Mesenteric fat pad (tissue), 1 donor: Measurements from ENCODE around the gene GNLY. TPM values are rescaled to one million over a fixed set of nuclear protein-coding genes. Genes with fewer than 3 reads are reported as not detected.

Experiments
- DNase-seq: peaks from one replicate; pipeline ENCODE4 v3.0.0-alpha.2; 2020; ENCODE audit warnings: low spot score
- total RNA-seq: library from RNA; stranded (reverse); fragmentation: NEBNext Ultra II Directional; extraction: Animal tissue kit (Norgen Biotek cat#: 25700); gene quantifications from one replicate; pipeline ENCODE4 v1.2.1, GENCODE V29; 2021
- donor health status: DM: yes; HTN: yes; CAD: no.

GNLY gene
- total RNA-seq, 1 donor from 2014 or later, result 3.7 TPM

DNA sequence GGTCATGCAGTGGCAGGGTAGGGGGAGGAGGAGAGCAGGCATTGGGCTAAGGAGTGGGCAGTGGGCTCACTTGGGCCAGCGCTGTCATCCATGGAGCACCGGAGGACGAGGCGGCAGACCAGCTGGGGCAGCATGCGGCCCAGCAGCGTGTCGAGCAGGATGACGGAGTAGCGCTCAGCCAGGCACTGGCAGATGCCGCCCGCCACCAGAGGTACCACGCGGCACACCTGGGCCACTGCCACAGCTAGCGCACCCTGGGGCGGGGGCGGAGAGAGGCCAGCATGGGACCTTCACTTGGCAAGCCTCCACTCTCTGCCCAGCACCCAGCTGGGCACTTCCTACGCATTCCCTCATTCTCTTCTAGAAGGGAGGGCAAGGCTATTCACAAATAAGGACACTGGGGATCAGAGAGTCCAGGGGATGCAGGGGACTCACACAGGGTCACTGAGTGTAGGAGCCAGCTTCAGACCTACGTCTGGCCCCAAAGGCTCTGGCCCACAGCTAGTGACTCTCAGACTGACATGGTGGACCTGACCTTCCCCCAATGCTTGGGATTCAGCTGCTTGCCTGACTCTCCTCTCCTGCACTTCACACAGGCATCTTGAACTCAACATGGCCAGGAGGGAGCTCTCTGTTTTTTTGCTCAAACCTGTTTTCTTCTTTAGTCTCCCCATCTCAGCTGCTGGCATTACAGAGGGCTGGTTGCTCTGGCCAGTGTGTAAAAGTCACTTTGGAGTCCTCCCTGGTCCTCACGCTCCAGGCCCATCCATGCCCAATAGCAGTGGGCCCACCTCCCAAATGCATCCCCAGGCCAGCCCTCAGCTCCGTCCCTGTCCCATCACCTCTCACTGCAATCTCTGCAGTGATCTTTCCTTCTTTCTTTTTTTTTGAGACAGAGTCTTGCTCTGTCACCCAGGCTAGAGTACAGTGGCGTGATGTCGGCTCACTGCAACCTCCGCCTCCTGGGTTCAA lies 30.3 kb upstream of the GNLY start:
- peak; percentile 79 for DNase-seq

DNA sequence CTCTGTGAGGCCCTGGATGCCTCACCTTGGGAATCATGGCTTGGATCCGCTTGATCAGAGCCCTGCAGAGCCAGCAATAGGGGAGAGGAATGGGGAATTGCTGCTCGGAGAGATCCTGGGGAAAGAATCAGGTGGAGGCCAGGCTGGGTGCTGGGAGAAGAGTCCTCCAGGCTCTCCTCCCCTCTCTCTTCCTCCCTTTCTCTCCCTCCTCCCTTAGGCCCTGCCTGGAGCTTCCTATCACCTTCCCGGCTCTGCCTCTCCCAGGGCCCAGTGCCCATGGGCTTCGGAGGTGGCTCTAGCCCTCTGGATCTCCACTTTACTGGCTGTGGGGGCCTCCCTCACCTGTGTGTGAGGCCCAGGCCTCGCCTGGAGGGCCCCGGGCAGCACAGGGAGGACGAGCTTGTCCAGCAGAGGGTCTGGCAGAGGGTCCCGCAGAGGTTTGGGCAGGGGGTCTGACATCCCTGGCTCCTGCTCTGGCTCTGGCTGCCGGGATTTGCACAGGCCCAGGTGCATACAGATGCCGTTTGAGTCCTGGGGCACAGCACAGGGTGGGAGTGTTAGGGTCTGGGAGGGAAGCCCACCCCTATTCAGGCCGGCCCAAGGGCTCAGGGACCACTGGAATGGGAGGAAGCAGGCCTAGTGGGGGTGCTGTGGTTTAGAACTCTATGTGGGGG lies 28.8 kb upstream of the GNLY start:
- DNase-seq, result peak; percentile 75

DNA sequence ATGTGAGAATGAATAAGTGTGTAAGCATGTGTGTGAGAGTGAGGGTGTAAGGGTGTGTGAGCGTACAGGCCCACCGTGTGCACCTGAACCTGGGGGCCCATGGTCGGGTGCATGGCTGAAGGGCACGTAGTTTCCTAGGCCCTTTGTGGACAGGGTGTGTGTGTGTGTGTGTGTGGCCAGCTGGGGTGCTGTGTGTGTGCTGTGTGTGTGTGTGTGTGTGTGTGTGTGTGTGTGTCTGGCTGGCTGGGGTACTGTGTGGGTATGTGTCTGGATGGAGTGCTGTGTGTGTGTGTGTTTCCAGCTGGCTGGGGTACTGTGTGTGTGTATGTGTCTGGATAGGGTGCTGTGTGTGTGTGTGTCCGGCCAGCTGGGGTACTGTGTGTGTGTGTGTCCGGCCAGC lies 28.1 kb upstream of the GNLY start:
- DNase-seq, result peak; percentile 41

DNA sequence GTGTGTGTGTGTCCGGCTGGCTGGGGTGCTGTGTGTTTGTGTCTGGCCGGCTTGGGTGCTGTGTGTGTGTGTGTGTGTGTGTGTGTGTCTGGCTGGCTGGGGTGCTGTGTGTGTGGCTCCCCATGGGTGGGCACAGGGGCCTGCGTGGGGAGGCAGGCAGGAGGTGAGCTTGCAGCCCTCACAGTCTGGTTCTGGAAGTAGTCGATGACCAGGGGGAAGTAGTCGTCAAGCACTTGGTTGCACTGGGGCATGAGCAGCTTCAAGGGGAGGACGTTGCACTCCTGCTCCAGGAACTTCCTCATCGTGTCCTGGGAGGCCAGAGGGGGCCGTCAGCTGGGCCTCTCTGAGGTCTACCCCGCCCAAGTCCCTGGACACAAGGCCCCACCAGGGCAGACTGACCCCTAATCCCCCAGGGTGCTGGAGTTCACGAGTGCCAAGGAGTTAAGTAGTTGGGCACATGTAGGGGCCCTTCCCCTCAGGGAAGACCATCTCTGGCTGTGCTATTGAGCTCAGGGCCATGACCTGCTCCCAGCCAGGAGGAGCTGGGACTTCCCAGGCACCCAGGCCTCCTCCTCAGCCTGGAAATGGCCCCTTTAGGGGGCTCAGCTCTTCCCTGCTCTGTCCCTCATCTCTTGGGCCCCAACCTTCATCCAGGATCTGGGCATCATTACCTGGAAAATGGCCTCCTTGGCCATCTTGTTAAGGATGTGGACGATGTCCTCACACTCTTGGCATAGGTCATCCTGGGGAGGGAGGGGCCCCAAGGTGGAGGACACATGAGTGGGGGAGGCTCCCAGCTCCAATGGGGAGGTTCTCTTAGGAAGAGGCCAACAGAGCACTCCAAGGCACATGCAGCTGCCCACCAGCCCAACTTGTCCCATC lies 27.5 kb upstream of the GNLY start:
- peak; percentile 82 for DNase-seq

DNA sequence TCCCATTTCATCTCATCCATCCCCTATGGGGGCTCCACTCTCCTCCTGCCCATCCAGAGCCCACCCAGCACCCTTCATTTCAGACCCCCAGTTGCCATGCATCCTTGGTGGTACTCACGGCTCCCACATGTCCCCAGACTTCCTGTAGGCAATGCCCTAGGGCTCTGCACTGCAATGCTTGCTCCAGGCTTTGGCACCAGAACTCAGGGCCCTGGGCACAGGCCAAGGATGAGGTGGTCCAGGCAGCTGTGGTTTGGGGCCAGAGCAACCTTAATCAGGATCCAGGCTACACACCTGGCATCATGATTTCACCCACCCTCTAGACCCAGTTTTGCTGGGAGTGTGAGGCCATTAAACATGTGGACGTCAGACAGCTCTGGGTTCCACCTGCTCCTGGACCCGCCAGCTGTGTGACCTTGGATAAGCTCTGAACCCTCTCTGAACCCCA lies 26.6 kb upstream of the GNLY start:
- peak; percentile 59 for DNase-seq

DNA sequence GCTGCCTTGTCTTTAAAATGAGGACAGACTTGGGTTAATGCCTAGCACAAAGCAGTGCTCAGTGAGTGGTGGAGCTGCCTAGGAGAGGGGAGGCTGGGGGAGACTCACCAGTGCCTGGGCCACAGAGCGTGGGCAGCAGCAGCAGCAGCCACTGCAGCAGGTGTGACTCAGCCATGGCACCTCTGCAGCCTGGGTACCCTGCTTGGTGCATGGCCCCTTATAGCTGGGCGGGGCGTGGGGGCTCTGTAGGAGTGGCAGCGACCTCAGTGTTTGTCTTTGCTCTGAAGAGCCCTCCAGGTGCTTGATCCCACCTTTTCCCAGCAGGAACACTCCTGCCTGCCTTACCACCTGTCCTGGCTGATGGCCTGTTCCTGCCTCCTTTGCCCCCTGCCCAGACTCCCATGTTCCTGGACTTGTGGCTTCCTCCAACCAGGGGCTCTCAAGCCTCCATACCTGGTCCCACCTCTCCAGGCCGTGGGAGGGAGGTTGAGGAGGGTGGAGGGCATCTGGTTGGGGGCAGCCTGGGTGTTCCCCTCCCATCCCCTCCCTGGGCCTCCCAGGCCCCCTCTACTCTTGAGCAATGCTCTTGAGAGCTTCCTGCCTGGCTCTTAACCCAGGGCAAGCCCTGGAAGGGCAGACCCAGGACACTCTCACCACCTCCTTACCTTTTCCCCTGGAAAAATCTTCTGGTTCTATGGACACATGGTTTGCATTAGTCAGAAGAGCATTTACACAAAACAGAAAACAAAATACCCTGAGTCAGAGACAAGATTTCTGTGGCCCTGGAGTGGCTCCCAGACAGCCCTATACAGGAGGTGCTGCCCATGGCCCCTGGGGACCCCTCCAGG lies 25.9 kb upstream of the GNLY start, which contains the start of gene SFTPB:
SFTPB (minus strand) TSS at position 191 of the 848 bp plus-strand sequence; CDS start at position 175, 16 bp downstream.
- peak; percentile 62 for DNase-seq

DNA sequence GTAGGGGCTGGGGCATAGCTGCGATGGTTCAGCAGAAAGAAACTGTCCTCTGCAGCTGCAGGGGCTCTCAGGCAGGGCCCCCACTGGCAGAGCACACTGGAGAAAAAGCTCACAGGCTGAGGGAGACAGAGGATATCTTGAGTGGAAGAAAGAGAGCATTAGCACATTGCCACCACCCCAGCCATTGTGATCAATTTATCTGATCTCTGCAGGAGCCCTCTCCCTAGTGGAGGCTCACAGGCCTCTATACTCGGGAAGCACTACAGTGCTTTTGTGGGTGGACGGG lies 25.4 kb upstream of the GNLY start:
- peak; percentile 62 for DNase-seq

DNA sequence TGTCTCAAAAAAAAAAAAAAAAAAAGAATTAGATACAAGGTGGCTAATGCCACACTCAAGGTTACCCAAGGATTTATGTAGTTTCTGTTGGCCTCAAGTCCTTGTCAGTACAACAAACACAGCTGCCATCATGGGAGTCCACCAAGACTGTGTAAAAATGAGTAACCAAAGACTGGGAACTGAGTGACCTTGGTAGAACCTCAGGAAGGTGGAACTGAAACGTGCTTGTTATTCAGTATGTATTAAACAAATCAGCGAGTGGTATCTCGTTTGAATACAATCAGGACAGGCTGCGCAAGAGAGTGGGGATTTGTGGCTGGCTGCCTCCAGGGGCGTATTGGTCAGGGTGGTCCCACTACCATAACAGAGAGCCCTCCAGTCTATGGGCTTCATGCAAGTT lies 24.6 kb upstream of the GNLY start:
- no peak for DNase-seq

DNA sequence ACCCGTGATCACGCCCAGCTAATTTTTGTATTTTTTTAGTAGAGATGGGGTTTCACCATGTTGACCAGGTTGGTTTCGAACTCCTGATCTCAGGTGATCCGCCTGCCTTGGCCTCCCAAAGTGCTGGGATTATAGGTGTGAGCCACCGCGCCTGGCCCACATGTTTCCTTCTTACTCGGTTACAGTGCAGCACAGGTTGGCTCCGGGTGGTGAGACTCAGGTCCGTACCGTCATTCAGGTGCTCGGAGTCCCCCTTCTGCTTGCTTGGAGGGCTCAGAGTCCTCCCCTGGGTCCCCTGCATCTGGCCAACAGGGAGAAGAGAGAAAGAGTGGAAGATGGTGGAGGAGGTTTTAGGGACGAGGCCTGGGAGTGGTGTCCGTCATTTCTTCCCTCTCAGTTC lies 23.7 kb upstream of the GNLY start:
- DNase-seq, result peak; percentile 80

DNA sequence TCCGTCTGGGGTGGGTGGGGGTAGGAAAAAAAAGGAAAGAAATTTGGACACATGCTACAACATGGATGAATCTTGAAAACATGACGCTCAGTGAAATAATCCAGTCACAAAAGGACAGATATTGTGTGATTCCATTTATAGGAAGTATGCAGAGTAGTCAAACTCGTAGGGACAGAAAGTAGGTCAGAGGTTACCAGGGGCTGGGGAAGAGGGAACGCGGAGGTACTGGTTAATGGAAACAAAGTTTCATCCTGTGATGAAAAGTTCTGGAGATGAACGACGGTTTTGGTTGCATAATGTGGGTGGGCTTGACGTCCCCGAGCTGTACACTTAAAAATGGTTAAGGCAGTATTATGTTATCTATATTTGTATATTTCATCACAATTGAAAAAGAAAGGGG lies 21.7 kb upstream of the GNLY start:
- DNase-seq, result peak; percentile 37

DNA sequence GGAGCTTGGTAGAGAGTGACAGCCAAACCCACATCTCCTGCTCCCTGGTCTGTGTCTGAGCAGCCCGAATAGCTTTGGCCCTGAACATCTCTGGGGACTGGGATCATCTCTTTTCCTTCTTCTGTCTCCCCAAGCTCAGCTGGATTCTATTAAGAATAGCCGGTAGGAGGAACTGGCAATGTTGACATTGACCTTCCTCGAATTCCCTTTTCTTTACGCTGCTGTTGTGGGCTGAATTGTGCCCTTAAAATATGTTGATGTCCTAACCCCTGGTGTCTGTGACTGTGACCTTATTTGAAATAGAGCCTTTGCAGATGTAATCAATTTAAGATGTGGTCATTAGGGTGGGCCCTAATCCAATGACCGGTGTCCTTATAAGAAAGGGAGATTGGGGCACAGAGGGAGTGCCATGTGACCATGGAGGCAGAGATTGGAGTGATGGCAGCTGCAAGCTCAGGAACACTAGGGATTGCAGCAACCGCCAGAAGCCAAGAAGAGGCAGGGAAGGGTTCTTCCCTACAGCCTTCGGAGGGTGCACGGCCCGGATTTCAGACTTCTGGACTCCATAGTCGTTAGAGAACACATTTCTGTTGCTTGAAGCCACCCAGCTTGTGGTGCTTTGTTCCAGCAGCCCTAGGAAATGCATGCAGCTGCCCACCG lies 20.3 kb upstream of the GNLY start:
- DNase-seq, result no peak

DNA sequence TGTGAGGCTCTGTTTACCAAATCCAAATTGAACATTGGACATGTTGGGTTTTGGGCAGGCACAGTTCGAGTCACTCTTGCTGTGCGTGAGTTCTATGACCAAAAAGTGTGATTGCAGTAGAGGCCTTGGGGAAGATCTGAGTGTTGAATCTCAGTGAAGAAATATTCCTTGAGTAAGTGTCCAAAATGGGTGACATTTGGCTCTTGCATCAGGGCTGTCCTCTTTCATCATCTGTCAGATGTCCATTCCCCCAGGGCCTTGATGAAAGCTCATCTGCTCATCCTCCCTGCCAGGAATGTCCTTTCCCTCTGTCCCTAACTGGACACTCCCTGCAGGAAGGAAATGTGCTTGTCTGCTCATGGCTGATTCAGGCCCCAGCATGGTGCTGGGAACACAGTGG lies 19.7 kb upstream of the GNLY start:
- DNase-seq, result peak; percentile 37

DNA sequence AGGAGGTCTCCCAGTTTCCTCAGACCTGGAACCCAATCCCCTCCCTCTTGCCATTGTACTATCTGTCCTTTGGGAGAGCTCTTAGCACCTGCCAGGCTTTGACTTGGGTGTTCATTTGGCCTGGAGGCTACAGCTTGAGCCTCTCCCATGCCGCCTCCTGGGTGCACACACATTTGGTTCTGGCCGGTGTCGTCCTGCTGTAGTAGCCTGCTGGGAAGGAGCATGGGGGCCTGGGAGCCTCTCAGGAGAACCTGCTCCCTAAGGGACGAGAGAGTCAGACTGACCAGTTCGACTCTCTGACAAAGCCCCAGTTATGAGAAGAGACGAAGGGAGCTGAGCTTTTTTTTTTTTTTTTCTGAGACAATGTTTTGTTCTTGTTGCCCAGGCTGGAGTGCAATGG lies 18.7 kb upstream of the GNLY start:
- DNase-seq, result peak; percentile 76

DNA sequence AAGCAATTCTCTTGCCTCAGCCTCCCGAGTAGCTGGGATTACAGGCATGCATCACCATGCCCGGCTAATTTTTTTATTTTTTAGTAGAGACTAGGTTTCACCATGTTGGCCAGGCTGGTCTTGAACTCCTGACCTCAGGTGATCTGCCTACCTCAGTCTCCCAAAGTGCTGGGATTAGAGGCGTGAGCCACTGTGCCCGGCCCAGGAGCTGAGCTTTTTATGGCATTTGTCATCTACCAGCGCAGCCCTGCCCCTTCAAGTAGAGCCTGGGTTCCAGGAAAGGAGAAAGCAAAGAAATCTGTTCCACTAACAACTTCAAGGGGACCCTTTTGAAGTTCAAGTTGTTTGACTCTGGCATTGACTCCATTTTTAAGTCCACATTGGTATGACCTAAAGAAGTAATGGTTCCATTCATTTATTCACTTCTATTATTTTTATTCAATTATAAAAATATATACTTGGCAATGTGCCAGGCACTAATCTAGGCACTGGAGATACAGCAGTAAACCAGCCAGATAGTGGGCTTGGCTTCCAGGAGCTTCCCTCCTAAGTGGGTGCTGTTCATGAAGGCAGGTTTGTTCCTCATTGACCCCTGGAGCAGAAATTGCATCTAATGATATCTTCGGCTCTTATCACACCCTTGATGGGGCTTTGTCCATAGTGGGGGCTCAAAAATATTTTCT lies 18.2 kb upstream of the GNLY start:
- DNase-seq, result peak; percentile 60

DNA sequence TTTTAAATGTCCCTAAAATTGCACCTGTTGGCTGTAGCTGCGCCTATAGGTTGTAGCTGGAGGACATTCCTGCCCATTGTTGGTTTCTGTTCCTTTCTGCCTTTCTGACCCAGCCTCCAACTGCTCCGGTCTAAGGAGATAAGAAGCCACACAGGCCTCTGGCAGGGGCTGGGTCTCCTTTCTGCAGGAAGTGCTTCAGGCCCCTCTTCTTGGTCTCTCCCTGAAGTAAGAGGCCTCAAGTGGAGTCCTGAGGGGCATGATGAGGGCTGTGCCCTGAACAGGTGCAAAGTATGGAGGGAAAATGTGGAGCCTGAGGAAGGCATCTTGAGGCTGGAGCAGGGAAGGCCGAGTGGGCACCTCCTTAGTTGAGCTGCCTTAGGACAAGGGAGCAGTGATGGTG lies 15.8 kb upstream of the GNLY start:
- no peak for DNase-seq

DNA sequence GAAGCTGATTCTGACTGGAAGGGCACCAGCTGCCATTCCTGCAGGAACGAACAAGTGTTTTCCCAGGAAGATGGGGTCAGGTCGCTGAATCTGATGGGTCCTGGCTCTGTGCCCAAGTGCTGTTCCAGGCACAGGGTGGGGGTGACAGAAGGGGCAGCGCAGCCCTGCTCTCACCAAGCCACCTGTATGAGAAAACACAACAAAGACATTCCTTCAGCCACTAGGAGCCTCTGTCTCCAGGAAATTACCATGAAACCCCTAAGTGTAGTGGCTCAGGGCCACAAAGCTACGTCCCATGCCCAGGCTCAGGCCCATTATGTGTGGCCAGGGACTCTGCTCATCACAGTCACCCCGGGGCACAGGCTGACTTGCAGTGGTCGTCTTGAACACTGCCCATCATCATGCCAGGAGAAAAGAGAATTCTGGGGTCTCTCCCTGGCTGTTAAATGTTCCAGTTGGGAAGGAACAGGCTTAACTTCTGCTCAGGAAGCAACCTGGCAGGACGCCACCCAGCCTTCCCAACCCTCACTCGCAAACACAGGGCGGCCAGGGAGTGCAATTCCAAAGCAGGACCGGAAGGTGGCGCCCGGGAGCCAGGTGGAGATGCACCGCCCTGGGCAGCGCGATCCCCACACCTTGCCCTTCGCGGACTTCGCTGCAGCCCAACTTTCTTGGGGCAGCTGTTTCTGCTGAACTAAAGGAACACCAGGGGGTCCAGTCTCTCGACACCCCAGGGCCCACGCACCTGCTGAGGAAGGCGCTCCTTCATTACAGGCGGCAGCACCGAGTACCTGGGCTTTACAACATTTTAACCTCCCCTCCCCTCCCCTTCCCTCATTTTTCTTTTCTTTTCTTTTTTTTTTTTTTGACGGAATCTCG lies 15.1 kb upstream of the GNLY start:
- peak; percentile 97 for DNase-seq

DNA sequence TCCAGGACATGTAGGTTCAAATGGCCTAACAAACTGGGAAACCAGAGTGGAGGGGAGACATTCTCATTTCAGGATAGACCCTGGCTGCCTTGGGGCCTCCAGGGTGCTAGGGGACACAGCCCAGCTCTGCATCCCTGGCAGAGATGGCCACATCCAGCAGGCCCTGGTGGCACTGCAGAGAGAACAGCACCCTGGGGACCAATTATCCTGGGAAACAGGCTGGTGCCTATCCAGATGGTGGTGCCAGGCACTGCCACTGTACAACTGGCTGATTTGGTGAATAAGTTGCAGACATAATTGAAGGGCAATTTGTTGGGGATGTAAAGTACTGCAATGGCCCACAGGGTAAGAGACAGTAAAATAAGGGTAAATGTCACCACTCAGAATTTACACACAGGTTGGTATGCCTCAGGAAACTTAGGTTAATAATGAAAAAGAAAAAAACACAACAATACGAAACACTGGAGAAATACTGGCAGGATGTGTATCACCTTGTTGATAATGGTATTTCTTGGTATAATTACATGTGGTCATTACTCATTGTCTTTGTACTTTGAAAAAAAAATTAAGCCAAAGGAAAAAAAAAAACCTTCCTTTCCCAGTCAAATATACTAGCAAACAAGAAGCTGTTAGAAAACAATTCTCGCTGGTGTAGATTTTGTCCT lies 13.3 kb upstream of the GNLY start:
- DNase-seq, result no peak

DNA sequence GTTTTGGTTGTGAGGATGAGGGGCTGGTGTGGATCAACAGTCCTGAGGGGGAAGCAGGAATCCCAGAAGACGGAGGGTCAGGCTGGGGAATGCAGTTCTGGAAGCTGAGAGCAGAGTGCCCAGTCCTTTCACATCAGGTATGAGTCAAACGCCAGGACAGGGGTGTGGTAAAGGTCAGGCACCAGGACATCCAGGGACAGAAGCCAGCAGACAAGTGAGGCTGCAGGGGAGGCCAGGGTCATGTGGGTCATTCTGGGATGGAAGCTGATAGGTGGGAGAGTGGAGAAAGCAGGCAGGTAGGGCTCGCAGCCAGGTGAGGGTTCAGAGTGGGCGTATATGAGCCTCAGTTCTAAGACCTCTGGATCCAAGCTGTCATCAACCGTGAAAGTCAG lies 12.8 kb upstream of the GNLY start:
- DNase-seq, result peak; percentile 60
